Progenitor cell of endocrine pancreas (in vitro differentiated cells): ENCODE measurements around the gene CPXM1. TPM values are rescaled to one million over a fixed set of nuclear protein-coding genes. Genes with fewer than 3 reads are reported as not detected.
"Not testable (repeated sequence)": the region's sequence is repeated elsewhere in the genome, so short reads cannot be mapped to it uniquely, and the experiment has no call there.

Experiments used
- DNase-seq: peaks from one replicate; pipeline ENCODE4 v3.0.0; 2021; ENCODE audit warnings: low spot score; ENCODE audit not compliant: unreplicated experiment
- H3K27ac Mint-ChIP-seq: 2 replicates; pipeline ENCODE4 v1.8.0; 2021; ENCODE audit warnings: mild to moderate bottlenecking, moderate library complexity, mixed read lengths
- H3K27me3 Mint-ChIP-seq: 2 replicates; pipeline ENCODE4 v1.8.0; 2021; ENCODE audit warnings: mixed read lengths
- H3K36me3 Mint-ChIP-seq: 2 replicates; pipeline ENCODE4 v1.8.0; 2022; ENCODE audit warnings: mixed read lengths; ENCODE audit not compliant: insufficient read depth
- H3K4me1 Mint-ChIP-seq: 2 replicates; pipeline ENCODE4 v1.8.0; 2021; ENCODE audit warnings: low read depth, mixed read lengths
- H3K4me3 Mint-ChIP-seq: 2 replicates; pipeline ENCODE4 v1.8.0; 2021; ENCODE audit warnings: low read depth, mild to moderate bottlenecking, moderate library complexity, mixed read lengths
- H3K9me3 Mint-ChIP-seq: 2 replicates; pipeline ENCODE4 v1.8.0; 2021; ENCODE audit warnings: low read depth, mixed read lengths
- total RNA-seq: library from RNA; stranded (reverse); gene quantifications from 2 replicates; pipeline ENCODE4 v1.2.1, GENCODE V29; 2021
- TF ChIP-seq, protein P1 (sequence below): fragments of 200-600 bp; sonication (generic); IDR thresholded peaks from one replicate; pipeline ENCODE4 v1.5.0; 2021; ENCODE audit warnings: antibody characterized with exemption, mild to moderate bottlenecking; ENCODE audit not compliant: unreplicated experiment

The CPXM1 gene
- total RNA-seq, 1 donor from 2014 or later: 130 TPM

DNA sequence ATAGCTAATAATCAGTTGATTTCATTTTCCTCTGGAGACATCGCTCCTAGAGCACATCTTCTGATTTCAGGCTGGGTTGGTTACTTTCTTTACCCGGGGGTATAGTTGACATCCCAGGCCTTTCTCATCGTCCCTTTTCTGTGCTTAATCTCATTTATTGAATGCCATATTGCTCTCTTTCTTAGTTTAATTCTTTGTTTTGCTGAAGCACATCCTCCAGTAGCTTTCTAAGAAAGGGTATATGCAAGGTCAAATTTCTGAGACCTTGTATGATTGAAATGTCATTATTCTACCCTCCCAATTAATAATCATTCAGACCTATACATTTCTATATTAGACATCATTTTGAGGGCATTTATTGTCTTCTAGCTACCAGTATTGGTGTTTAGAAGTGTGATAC is 11.8 kb upstream of the CPXM1 start:
- no peak for DNase-seq
- Mint-ChIP-seq H3K9me3 (peaks cover 9% of the 10 kb centered on the region), H3K27ac (no peak overlapping the region), H3K36me3 (no peaks in the 10 kb centered on the region), H3K4me3 (no peak overlapping the region), H3K27me3 (peaks cover 31% of the 10 kb centered on the region), H3K4me1 (no peaks in the 10 kb centered on the region)
- TF ChIP-seq, protein P1, sequence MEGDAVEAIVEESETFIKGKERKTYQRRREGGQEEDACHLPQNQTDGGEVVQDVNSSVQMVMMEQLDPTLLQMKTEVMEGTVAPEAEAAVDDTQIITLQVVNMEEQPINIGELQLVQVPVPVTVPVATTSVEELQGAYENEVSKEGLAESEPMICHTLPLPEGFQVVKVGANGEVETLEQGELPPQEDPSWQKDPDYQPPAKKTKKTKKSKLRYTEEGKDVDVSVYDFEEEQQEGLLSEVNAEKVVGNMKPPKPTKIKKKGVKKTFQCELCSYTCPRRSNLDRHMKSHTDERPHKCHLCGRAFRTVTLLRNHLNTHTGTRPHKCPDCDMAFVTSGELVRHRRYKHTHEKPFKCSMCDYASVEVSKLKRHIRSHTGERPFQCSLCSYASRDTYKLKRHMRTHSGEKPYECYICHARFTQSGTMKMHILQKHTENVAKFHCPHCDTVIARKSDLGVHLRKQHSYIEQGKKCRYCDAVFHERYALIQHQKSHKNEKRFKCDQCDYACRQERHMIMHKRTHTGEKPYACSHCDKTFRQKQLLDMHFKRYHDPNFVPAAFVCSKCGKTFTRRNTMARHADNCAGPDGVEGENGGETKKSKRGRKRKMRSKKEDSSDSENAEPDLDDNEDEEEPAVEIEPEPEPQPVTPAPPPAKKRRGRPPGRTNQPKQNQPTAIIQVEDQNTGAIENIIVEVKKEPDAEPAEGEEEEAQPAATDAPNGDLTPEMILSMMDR: no peak

DNA sequence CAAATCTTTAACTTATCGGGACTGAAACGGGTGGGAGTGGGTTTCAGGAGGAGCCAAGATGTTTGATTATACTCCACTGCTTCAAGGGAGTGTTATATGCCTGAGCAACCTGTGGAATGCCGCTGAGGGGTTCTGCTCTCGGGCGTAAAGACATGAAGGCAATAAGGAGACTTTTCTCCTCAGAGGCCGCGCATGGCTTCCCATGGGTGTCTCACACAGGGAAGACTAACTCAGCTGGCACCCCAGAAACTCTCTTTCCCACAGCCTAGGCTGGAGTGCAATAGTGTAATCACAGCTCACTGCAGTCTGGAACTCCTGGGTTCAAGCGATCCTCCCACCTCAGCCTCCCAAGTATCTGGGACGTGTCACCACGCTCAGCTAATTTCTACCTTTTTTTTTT is 9.3 kb upstream of the CPXM1 start:
- Mint-ChIP-seq H3K27ac (no peak overlapping the region), H3K36me3 (no peaks in the 10 kb centered on the region), H3K4me1 (peaks cover 1% of the 10 kb centered on the region), H3K27me3 (peaks cover 46% of the 10 kb centered on the region), H3K4me3 (no peak overlapping the region), H3K9me3 (peaks cover 9% of the 10 kb centered on the region)
- TF ChIP-seq, protein P1: no peak
- no peak for DNase-seq

- H3K36me3 Mint-ChIP-seq, H3K9me3 Mint-ChIP-seq, H3K4me1 Mint-ChIP-seq, H3K4me3 Mint-ChIP-seq, H3K27ac Mint-ChIP-seq, DNase-seq: not testable (repeated sequence)
- H3K27me3 Mint-ChIP-seq: peaks cover 50% of the 10 kb centered on the region
Measured at GRCh38 chr20:2807929-2808328, 7.5 kb upstream of the CPXM1 start.

DNA sequence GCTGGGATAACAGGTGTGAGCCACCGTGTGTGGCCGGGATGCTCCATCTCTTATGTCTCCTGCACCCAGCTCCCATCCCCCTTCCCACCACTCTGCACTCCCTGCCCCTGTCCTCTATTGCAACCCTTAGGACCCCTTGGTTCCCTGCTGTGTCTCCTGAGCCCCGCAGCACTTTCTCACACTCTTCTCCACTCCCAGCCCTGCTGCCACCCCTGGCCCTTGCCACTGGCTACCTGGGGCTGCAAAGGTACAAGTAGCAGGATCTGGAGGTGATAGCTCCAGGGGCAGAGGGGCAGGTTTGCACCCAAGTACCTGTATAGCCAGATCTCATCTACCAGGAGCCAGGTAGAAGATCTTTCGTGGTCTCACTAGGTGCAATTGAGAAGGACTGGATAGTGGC is 6.6 kb upstream of the CPXM1 start:
- Mint-ChIP-seq H3K27me3 (peaks cover 56% of the 10 kb centered on the region), H3K9me3 (peaks cover 3% of the 10 kb centered on the region), H3K36me3 (no peaks in the 10 kb centered on the region), H3K4me3 (no peak overlapping the region), H3K27ac (no peak overlapping the region), H3K4me1 (peaks cover 1% of the 10 kb centered on the region)
- DNase-seq: no peak
- TF ChIP-seq, protein P1: no peak

GRCh38 chr20:2806351-2806701 is 5.9 kb upstream of the CPXM1 start:
- H3K4me1 Mint-ChIP-seq: peaks cover 3% of the 10 kb centered on the region
- H3K4me3 Mint-ChIP-seq: no peak overlapping the region
- no peak for DNase-seq
- H3K9me3 Mint-ChIP-seq: no peaks in the 10 kb centered on the region
- TF ChIP-seq, protein P1: no peak
- H3K27me3 Mint-ChIP-seq: peaks cover 60% of the 10 kb centered on the region
- no peak overlapping the region for H3K27ac Mint-ChIP-seq
- H3K36me3 Mint-ChIP-seq: no peaks in the 10 kb centered on the region

DNA sequence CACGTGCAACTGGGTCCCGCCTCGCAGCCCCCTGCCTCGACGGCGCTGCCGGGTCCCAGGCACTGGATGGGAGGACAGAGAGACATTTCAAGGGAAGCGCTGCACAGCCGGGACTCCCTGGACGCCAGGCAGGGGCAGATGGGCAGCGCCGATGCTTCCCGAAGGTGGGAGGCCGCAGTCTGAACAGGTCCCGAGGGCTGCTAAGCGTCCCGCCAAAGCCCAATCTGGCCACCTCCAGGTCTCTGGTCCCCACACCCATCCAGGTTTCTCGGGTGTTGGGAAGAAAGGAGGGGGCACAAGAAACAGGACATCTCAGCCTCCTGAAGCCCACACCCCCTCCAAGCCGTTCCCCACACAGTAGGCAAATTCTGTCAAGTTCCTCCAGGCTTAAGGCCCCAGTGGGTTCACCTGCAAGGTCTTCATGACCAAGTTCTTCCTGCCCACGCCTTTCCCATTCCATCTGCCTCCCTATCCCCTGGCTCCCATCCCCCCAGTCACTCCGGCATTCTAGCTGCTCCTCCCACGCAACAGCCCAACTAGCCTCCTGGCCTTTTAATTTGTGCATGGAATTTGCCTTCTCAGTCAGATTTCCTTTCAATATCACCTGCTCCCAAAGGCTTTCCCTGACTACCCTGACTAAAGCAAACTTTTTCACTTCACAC is 5.4 kb upstream of the CPXM1 start:
- TF ChIP-seq, protein P1: no peak
- Mint-ChIP-seq H3K27ac (no peak overlapping the region), H3K9me3 (no peaks in the 10 kb centered on the region), H3K4me1 (peaks cover 7% of the 10 kb centered on the region), H3K36me3 (no peaks in the 10 kb centered on the region), H3K27me3 (peaks cover 57% of the 10 kb centered on the region), H3K4me3 (no peak overlapping the region)
- DNase-seq: no peak
